Neural cell (in vitro differentiated cells): ENCODE data around the gene KRT40.

Experiments
- CTCF ChIP-seq: fragments of 450-650 bp; IDR thresholded peaks from 2 replicates; pipeline ENCODE4 v1.5.1; 2014; ENCODE audit warnings: antibody characterized with exemption, mild to moderate bottlenecking, moderate library complexity; ENCODE audit not compliant: poor library complexity, severe bottlenecking
- EP300 ChIP-seq: fragments of 450-650 bp; conservative IDR thresholded peaks from 2 replicates; pipeline ENCODE4 v1.6.1; 2014; ENCODE audit warnings: antibody characterized with exemption, mild to moderate bottlenecking, moderate library complexity; ENCODE audit not compliant: poor library complexity, severe bottlenecking
- EZH2 ChIP-seq: fragments of 200-600, 300-800 bp; shearing (Covaris generic), sonication (generic); IDR thresholded peaks from 2 replicates; pipeline ENCODE4 v1.6.1; 2014; ENCODE audit warnings: antibody characterized with exemption, low read length, borderline replicate concordance, mild to moderate bottlenecking; ENCODE audit not compliant: insufficient read depth, poor library complexity, severe bottlenecking
- POLR2AphosphoS5 ChIP-seq: IDR thresholded peaks from 2 replicates; pipeline ENCODE4 v1.6.1; 2012
- RAD21 ChIP-seq: fragments of 450-650 bp; conservative IDR thresholded peaks from 2 replicates; pipeline ENCODE4 v1.6.1; 2014; ENCODE audit warnings: antibody characterized with exemption, mild to moderate bottlenecking, moderate library complexity
- REST ChIP-seq: IDR thresholded peaks from 2 replicates; pipeline ENCODE4 v1.6.1; 2012; ENCODE audit warnings: borderline replicate concordance
- SMC3 ChIP-seq: fragments of 450-650 bp; conservative IDR thresholded peaks from 2 replicates; pipeline ENCODE4 v1.6.1; 2014; ENCODE audit warnings: antibody characterized with exemption, mild to moderate bottlenecking, moderate library complexity; ENCODE audit not compliant: poor library complexity
- TAF1 ChIP-seq: IDR thresholded peaks from 2 replicates; pipeline ENCODE4 v1.6.1; 2012; ENCODE audit warnings: low read depth

GRCh38 chr17:40958086-40958953, 25.8 kb downstream of the KRT40 start:
- TF ChIP-seq CTCF (no peak), EZH2 (no peak), POLR2AphosphoS5 (no peak), REST (no peak), TAF1 (no peak), EP300 (no peak), RAD21 (no peak), SMC3 (no peak)
